GM19324 (cell line): ENCODE data around the gene FAM83F.

Experiments
- ATAC-seq: cut with Tn5 transposase; IDR thresholded peaks from one replicate; pipeline ENCODE4 v1.9.1; 2021; ENCODE audit warnings: mild to moderate bottlenecking, moderate library complexity; ENCODE audit not compliant: unreplicated experiment, low FRiP score

The FAM83F gene

GRCh38 chr22:39962071-39962470 is 32.7 kb upstream of the FAM83F start:
- no peak for ATAC-seq

- no peak for ATAC-seq
Observed at GRCh38 chr22:39965748-39966147, 29.0 kb upstream of the FAM83F start.

- ATAC-seq, result no peak
Observed at GRCh38 chr22:39966470-39966869, 28.3 kb upstream of the FAM83F start.

- no peak for ATAC-seq
Observed at GRCh38 chr22:39967103-39967829, 27.5 kb upstream of the FAM83F start.

GRCh38 chr22:39967996-39968972 is 26.5 kb upstream of the FAM83F start:
- no peak for ATAC-seq

GRCh38 chr22:39970742-39971141 is 24.0 kb upstream of the FAM83F start:
- no peak for ATAC-seq

- ATAC-seq, result no peak
Observed at GRCh38 chr22:39972641-39973040, 22.1 kb upstream of the FAM83F start.

GRCh38 chr22:39973656-39974055 is 21.1 kb upstream of the FAM83F start:
- ATAC-seq, result no peak

GRCh38 chr22:39974065-39974464 is 20.7 kb upstream of the FAM83F start:
- no peak for ATAC-seq

- ATAC-seq, result no peak
Observed at GRCh38 chr22:39979048-39979447, 15.7 kb upstream of the FAM83F start.

- ATAC-seq, result no peak
Observed at GRCh38 chr22:39979458-39979857, 15.3 kb upstream of the FAM83F start.

GRCh38 chr22:39980596-39980995 is 14.2 kb upstream of the FAM83F start:
- no peak for ATAC-seq

GRCh38 chr22:39983346-39983745 is 11.4 kb upstream of the FAM83F start:
- ATAC-seq, result no peak

- ATAC-seq, result no peak
Observed at GRCh38 chr22:39984006-39984405, 10.7 kb upstream of the FAM83F start.

- ATAC-seq, result no peak
Observed at GRCh38 chr22:39984746-39985145, 10.0 kb upstream of the FAM83F start.

- no peak for ATAC-seq
Observed at GRCh38 chr22:39985383-39986035, 9.2 kb upstream of the FAM83F start.

- no peak for ATAC-seq
Observed at GRCh38 chr22:39988386-39989114, 6.2 kb upstream of the FAM83F start.

- no peak for ATAC-seq
Observed at GRCh38 chr22:39989633-39990032, 5.1 kb upstream of the FAM83F start.

GRCh38 chr22:39990686-39991085 is 4.1 kb upstream of the FAM83F start:
- no peak for ATAC-seq

- ATAC-seq, result no peak
Observed at GRCh38 chr22:39991159-39991860, 3.4 kb upstream of the FAM83F start.
